Right cardiac atrium (tissue), 5 donors: ENCODE results near the gene DTWD2. TPM values are rescaled to one million over a fixed set of nuclear protein-coding genes. Genes with fewer than 3 reads are reported as not detected.
"Not testable (repeated sequence)": the region's sequence is repeated elsewhere in the genome, so short reads cannot be mapped to it uniquely, and the experiment has no call there.

ENCODE experiments used
- ATAC-seq, 2 donors: fragments of 200-7000 bp; cut with Tn5 transposase; one replicate each; pipeline versions ENCODE4 v1.8.0 to v1.9.1; 2020; ENCODE audit warnings: moderate library complexity in 2 of 2, mild to moderate bottlenecking in 1 of 2
- DNase-seq, 3 donors: peaks; one replicate each; pipeline ENCODE4 v3.0.0-alpha.2; 2020
- H3K27ac ChIP-seq: one replicate; pipeline ENCODE4 v1.5.1; 2013; ENCODE audit warnings: mild to moderate bottlenecking, low read length, control low read depth, moderate library complexity
- H3K27me3 ChIP-seq: one replicate; pipeline ENCODE4 v1.6.1; 2013; ENCODE audit not compliant: control insufficient read depth, insufficient read depth
- H3K4me1 ChIP-seq: one replicate; pipeline ENCODE4 v1.6.1; 2013; ENCODE audit warnings: low read length; ENCODE audit not compliant: control insufficient read depth, insufficient read depth
- H3K4me3 ChIP-seq: one replicate; pipeline ENCODE4 v1.5.1; 2013; ENCODE audit warnings: low read length, control low read depth
- H3K9me3 ChIP-seq: one replicate; pipeline ENCODE4 v1.6.1; 2013; ENCODE audit warnings: low read length; ENCODE audit not compliant: control insufficient read depth
- WGBS: extraction: QIAGEN DNeasy Blood & Tissue Kit; methylation state at CpG from one replicate; pipeline ENCODE4 v1.1.7; 2013; 5-methylcytosine and 5-hydroxymethylcytosine counted together
- intact Hi-C, 4 donors: fragments of 100-400 bp; cut with DNase I; formaldehyde crosslinking; loops; one replicate each; pipeline versions ENCODE4 v1.11.0 to v1.14.0; 2022 to 2023
- polyA plus RNA-seq: library from polyadenylated mRNA; stranded (reverse); fragments of 200-250 nt; gene quantifications from one replicate; pipeline ENCODE4 v1.2.3, GENCODE V29; 2013
- total RNA-seq, 4 donors: library from RNA; stranded (reverse); fragmentation: NEBNext Ultra II Directional; extraction: Animal tissue kit (Norgen Biotek cat#: 25700); gene quantifications; one replicate each; pipeline ENCODE4 v1.2.1, GENCODE V29; 2021
- donor health status: healthy with polysubstance abuse.
- donor health status: DM: no; HTN: yes; CAD: no.
- donor health status: DM: no; HTN: no; CAD: no.
- donor health status: DM: no; HTN: yes; CAD: no; lungs with severe emphysema.
- donor health status: DM: yes; HTN: yes; CAD: no.

The DTWD2 gene
- total and polyA plus RNA-seq, 5 donors, result 6.1 to 11.5 (median 8.6) TPM

DNA sequence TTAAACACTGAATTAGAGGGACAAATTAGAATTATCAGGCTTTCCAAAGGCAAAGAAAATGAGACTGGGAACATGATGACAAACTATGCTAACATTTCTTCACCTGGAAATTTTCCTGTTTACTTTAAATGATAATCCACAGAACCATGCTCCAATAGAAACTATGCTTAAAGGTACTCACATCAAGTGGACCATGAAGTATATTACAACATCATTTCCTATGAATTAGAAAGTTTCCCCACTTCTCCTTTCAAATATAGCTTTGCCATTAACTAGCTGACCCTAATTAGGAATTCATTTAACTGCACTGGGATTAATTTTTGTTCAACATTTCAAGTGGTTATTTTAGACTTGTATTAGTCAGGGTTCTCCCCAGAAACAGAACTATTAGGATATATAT is 81.4 kb downstream of the DTWD2 start:
- no peaks in the 10 kb centered on the region for H3K9me3 ChIP-seq
- H3K4me3 ChIP-seq, result no peak overlapping the region
- no peak overlapping the region for H3K27ac ChIP-seq
- no peaks in the 10 kb centered on the region for H3K4me1 ChIP-seq
- H3K27me3 ChIP-seq, result no peaks in the 10 kb centered on the region
- ATAC-seq (no peak), DNase-seq (no peak)
- intact Hi-C loops, result no loop called here

DNA sequence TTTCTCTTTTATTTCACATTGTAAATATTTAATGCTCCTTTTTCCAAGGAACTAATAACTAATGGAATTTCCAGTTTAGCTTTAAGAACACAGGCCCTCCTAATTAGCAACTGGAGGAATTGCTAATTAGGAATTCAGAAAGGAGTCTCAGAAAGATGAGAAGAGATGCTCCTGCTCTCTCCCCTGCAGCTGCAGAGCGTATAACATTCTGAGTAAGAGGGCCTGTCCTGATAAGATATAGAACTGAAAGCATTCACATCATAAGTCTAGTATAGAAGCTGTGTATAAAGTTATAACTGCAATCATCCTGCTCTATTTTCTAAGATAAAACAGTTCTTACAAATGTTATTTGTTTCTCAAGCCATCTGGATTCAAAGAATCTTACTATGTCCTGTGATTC is 83.2 kb downstream of the DTWD2 start:
- Histone ChIP-seq H3K27me3 (no peaks in the 10 kb centered on the region), H3K27ac (no peak overlapping the region), H3K4me3 (no peak overlapping the region), H3K9me3 (no peaks in the 10 kb centered on the region), H3K4me1 (no peaks in the 10 kb centered on the region)
- intact Hi-C loops, result no loop called here
- WGBS, result 68% methylated on average over 1 of the region's 1 CpG
- DNase-seq (no peak), ATAC-seq (no peak)

DNA sequence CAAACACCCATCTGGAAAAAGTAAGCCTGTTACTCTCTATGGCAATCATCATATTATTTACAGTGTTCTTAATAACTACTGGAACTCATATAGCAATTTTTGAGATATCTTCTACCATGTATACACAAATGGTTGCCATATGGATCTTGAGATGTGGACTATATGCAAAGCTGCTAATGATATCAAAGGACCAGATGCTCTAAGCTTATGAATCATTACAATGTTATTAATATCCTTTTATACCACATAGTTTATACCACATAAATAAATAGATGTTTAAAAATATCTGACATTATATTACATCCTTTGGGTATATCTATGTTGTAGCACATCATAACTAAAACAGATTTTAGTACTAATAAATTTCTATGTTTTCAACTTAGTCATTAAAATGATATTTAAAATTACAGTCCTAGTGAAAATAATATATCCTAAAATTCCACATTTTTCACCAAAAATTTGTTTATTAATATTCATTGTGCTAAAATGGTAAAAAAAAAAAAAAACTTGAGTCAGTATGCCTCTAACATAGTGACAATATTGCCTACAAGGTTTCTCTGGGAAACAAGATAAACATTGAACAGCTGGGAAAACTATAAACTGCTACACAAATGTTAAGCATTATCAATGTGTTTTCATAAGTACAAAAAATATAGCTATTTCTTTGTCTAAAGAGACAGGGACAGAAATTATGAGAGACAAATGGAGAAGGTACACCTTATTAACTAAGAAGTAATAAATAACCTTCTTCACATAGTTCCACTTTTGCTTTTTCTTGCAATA is 85.5 kb downstream of the DTWD2 start:
- Histone ChIP-seq H3K4me3 (no peak overlapping the region), H3K9me3 (no peaks in the 10 kb centered on the region), H3K4me1 (no peaks in the 10 kb centered on the region), H3K27ac (no peak overlapping the region), H3K27me3 (no peaks in the 10 kb centered on the region)
- intact Hi-C loops, result no loop called here
- DNase-seq, result no peak
- ATAC-seq, result no peak

DNA sequence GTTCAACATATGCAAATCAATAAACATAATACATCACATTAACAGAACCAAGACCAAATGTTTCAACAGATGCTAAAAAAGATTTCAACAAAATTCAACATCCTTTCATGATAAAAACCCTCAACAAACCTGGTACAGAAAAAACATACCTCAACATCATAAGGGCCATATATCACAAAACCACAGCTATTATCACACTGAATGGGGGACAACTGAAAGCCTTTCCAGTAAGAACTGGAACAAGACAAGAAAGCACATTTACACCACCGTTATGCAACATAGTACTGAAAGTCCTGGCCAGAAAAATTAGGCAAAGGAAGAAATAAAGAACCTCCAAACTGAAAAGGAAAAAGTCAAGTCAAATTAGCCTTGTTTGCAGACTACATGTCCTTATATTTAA is 93.6 kb downstream of the DTWD2 start:
- intact Hi-C loops, result no loop called here
- H3K27ac ChIP-seq, result no peak overlapping the region
- no peaks in the 10 kb centered on the region for H3K9me3 ChIP-seq
- H3K4me1 ChIP-seq, result no peaks in the 10 kb centered on the region
- 71% methylated on average over 1 of the region's 1 CpG for WGBS
- no peaks in the 10 kb centered on the region for H3K27me3 ChIP-seq
- no peak overlapping the region for H3K4me3 ChIP-seq
- DNase-seq (no peak), ATAC-seq (no peak)

DNA sequence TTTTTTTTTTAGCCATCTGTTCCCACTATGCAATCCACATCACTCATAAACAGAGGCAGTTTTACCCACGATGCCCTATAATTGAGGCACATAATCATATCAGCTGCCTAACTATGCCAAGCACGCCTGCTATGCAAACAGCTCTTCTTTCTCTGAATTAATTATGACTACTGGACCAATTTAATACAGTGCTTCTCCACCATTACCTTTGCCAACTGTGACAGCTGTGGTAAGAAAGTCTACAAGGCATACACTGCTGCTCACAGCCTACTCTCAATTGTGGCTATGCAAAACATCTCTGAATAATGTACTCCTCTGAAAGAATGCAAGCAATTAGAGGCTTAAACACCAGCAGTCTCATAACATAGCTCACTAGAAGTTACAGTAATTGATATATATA is 97.1 kb downstream of the DTWD2 start:
- intact Hi-C loops, result no loop called here
- ATAC-seq, result peak; percentile 41 to 52
- DNase-seq, result no peak

DNA sequence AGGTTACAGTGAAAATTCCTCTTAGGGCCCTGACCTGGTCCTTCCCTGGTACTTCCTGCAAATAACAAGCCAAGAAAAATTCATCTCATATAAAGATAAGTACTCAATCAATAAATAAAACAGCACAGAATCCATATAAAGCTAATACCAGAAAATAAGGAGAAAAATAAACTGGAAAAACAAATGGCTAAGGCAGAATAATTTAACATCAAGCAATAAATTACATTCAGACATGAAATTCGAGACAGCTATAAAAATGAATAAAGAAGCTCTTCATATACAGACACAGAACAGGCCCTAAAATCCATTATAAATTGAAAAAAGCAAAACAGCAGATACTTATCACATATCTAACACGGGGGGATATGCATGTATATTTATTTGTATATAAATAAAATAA is 99.2 kb downstream of the DTWD2 start:
- intact Hi-C loops, result no loop called here
- DNase-seq (no peak), ATAC-seq (no peak)
- 75% methylated on average over 2 of the region's 2 CpGs for WGBS
- Histone ChIP-seq H3K4me3 (no peak overlapping the region), H3K9me3 (no peaks in the 10 kb centered on the region), H3K4me1 (no peaks in the 10 kb centered on the region), H3K27me3 (no peaks in the 10 kb centered on the region), H3K27ac (no peak overlapping the region)

More for the DNA sequence above, 97.1 kb downstream of the DTWD2 start:
- Histone ChIP-seq H3K9me3 (no peaks in the 10 kb centered on the region), H3K4me1 (no peaks in the 10 kb centered on the region), H3K27ac (no peak overlapping the region), H3K27me3 (no peaks in the 10 kb centered on the region), H3K4me3 (no peak overlapping the region)
- WGBS, result 60% methylated on average over 2 of the region's 2 CpGs

DNA sequence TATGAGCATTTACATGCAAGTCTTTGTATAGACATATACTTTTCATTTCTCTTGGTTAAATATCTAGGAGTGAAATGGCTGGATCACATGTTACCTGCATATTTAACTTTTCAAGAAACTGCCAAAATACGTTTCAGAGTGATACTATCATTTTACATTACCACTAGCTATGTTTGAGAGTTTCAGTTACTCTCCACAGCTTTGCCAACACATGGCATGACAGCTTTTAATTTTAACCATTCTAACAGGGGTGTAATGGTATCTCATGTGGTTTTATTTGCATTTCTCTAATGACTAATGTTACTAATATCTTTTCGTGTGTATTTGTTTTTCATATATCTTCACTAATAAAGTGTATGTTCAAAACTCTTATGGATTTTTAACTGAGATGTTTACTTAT is 99.8 kb downstream of the DTWD2 start:
- no peaks in the 10 kb centered on the region for H3K4me1 ChIP-seq
- ATAC-seq, result no peak
- H3K27ac ChIP-seq, result no peak overlapping the region
- 82% methylated on average over 2 of the region's 2 CpGs for WGBS
- no peak for DNase-seq
- H3K27me3 ChIP-seq, result no peaks in the 10 kb centered on the region
- no peaks in the 10 kb centered on the region for H3K9me3 ChIP-seq
- intact Hi-C loops, result no loop called here
- no peak overlapping the region for H3K4me3 ChIP-seq

DNA sequence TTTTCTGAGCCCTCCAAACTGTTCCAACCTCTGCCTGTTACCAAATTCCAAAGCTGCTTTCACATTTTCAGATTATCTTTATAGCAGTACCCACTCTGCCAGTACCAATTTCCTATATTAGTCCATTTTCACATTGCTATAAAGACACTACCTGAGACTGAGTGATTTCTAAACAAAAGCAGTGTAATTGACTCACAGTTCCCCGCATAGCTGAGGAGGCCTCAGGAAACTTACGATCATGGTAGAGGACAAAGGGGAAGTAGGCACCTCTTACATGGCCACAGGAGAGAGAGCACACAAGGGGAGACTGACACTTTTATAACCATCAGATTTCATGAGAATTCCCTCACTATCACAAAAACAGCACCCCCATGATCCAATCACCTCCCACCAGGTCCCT is 105.0 kb downstream of the DTWD2 start:
- DNase-seq (no peak), ATAC-seq (no peak)
- H3K9me3 ChIP-seq, result no peaks in the 10 kb centered on the region
- intact Hi-C loops, result no loop called here
- 76% methylated on average over 2 of the region's 2 CpGs for WGBS
- H3K4me1 ChIP-seq, result no peaks in the 10 kb centered on the region
- H3K27me3 ChIP-seq, result no peaks in the 10 kb centered on the region
- H3K4me3 ChIP-seq, result no peak overlapping the region
- no peak overlapping the region for H3K27ac ChIP-seq

DNA sequence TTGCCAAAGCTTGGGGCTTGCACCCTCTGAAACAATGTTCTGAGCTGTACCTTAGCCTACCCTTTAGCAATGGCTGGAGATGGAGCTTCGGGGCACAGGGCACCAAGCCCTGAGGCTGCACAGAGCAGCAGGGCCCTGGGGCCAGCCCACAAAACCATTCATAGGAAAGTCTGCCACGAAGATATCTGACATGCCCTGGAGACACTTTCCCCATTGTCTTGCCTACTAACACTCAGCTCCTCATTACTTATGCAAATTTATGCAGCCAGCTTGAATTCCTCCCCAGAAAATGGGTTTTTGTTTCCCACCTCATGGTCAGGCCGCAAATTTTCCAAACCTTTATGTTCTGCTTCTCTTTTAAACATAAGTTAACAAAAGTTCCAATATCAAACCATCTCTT is 105.7 kb downstream of the DTWD2 start:
- Histone ChIP-seq H3K4me3 (no peak overlapping the region), H3K27me3 (no peaks in the 10 kb centered on the region), H3K4me1 (no peaks in the 10 kb centered on the region), H3K27ac (no peak overlapping the region), H3K9me3 (no peaks in the 10 kb centered on the region)
- 79% methylated on average over 3 of the region's 3 CpGs for WGBS
- intact Hi-C loops, result no loop called here
- DNase-seq (no peak), ATAC-seq (no peak)

DNA sequence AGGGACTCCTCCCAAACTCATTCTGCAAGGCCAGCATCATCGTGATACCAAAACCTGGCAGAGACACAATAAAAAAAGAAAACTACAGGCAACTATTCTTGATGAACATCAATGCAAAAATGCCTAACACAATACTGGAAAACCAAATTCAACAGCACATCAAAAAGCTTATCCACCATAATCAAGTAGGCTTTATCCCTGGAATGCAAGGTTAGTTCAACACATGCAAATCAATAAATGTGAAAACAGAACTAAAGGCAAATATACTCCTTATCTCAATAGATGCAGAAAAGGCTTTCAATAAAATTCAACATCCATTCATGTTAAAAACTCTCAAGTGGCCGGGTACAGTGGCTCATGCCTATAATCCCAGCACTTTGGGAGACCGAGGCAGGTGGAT is 111.5 kb downstream of the DTWD2 start:
- H3K4me3 ChIP-seq, H3K27me3 ChIP-seq, ATAC-seq, intact Hi-C loops, DNase-seq, H3K27ac ChIP-seq, H3K9me3 ChIP-seq, H3K4me1 ChIP-seq: not testable (repeated sequence)
- WGBS, result 86% methylated on average over 3 of the region's 3 CpGs

DNA sequence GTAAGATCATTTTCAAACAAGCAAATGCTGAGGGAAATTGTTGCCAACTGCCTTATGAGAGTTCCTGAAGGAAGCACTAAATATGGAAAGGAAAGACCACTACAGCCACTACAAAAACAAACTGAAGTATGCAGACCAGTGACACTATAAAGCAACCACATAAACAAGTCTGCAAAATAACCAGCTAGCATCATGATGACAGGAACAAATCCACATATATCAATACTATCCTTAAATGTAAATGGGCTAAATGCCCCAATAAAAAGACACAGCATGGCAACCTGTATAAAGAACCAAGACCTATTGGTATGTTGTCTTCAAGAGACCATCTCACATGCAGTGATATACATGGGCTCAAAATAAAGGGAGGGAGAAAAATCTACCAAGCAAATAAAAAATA is 113.2 kb downstream of the DTWD2 start:
- no peak overlapping the region for H3K4me3 ChIP-seq
- no peak overlapping the region for H3K27ac ChIP-seq
- no peaks in the 10 kb centered on the region for H3K4me1 ChIP-seq
- no peak for ATAC-seq
- no peak for DNase-seq
- H3K27me3 ChIP-seq, result no peaks in the 10 kb centered on the region
- H3K9me3 ChIP-seq, result no peaks in the 10 kb centered on the region
- intact Hi-C loops, result no loop called here

DNA sequence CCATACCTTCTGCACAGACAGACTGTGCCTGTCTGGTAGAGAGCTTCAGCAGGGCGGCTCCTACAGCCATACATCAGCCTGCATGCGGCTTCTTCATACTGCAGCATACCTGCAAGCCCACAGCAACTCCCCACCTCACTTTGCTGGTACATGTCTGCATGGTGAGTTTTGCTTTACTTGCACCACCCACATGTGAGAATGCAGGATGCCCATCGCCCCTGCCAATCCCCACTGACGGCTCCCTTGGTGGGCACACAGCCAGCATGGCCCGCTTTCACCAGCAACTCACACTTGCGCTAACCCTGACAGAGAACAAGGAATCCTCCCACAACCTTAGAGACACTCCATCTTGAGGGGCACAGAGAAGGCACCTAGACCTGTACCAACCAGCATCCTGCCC is 114.9 kb downstream of the DTWD2 start:
- Histone ChIP-seq H3K4me3 (no peak overlapping the region), H3K27ac (no peak overlapping the region), H3K9me3 (no peaks in the 10 kb centered on the region), H3K27me3 (no peaks in the 10 kb centered on the region), H3K4me1 (no peaks in the 10 kb centered on the region)
- ATAC-seq, result no peak
- WGBS, result 93% methylated on average over 6 of the region's 6 CpGs
- intact Hi-C loops, result no loop called here
- DNase-seq, result no peak
